ENCODE measurements around the gene ARL5C.
"Not testable (repeated sequence)": the region's sequence is repeated elsewhere in the genome, so short reads cannot be mapped to it uniquely, and the experiment has no call there.

GRCh38 chr17:39168503-39168902 lies 2.5 kb upstream of the ARL5C start:
- TF ChIP-seq CTCF (IDR thresholded peaks at IDR 0.05; ENCODE audit: low read depth, low read length); EZH2phosphoT487 (IDR thresholded peaks at IDR 0.05; ENCODE audit: low read depth): not testable (repeated sequence)

All from OCI-LY3 (cell line).